DLD1 (cell line): ENCODE results near the gene KCNG2.

ENCODE experiments used
- in situ Hi-C: cut with HindIII; loops from 2 replicates; pipeline ENCODE4 v1.10.0; 2017; ENCODE audit warnings: low sequenced_read_pairs

The KCNG2 gene

GRCh38 chr18:79936641-79937040, 138.9 kb downstream of the KCNG2 start:
- in situ Hi-C loops = no loop called here

DNA sequence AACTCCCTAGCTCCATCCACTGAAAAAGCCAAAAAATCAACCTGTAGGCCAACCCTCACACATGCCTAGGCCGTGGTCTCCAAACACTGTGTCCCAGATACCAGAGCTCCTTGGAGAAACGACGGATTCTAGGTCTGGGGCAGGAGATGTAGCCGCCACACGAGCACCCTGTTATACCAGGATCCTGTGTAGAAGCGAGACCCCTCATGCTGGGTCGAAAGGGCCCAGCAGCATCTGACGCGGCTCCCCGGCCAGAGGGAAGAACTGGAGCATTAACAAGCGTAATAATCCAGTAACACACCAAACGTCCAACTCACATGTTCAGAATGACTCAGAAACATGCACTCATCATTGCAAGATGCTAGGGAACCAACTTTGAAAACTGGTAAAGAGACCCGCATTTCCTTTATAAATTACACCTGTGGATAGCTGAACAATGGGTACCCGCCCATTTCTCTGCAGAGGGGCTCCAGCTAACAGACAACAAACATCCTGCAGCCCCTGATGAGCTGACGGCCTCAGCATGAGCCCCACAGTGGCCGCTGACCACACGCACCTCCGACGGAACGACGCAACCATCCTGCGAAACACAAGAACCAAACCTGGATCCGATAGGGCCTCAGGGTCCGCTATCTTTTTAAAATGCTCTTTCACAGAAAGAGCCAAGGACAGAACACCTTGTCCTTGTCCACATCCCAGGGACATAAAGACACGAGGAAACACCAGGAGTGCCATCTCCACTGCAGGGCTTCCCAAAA, 139.5 kb downstream of the KCNG2 start:
- in situ Hi-C loops = no loop called here

DNA sequence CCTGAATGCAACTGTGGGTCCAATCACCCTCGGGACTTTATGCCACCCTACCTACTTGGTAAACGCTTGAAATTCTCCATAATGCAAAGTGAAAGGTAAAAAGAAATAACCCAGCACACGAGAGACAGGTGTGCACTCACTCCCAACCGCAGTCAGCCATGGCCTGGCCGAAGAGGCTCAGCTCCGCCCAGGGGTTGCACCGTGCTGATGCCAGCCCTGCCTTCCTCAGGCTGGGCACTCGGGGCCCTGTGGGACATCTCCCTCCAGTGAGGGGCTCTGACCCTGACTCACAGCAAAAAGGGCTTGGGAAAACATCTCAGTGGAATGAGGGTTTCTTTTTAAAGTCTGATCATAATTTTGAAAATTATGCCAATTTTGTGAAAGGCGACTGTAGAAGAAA, 140.5 kb downstream of the KCNG2 start:
- in situ Hi-C loops = no loop called here

GRCh38 chr18:79939096-79939495, 141.4 kb downstream of the KCNG2 start:
- in situ Hi-C loops = no loop called here

DNA sequence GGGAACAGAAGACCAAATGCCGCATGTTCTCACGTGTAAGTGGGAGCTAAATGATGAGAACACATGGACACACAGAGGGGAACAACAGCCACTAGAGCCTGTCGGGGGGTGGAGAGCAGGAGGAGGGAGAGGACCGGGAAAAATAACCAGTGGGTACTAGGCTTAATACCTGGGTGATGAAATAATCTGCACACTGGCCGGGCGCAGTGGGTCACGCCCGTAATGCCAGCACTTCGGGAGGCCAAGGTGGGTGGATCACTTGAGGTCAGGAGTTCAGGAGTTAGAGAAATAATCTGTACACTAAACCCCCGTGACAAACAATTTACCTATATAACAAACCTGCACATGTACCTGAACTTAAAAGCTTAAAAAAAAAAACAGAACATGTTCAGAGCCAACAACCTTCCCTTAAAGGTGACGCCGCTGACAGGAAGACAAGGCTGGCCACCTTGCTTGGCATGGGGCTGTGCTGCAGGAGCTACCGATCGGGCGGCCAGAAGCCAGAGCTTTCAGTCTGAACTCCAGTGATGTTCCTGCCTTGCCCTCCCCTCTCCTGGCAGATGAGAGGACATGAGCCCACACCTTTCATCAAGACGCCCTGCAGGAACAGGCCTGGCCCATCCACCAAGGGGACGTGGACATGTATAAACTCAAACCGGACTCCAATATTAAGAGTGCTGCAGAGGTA, 142.5 kb downstream of the KCNG2 start:
- in situ Hi-C loops = no loop called here

DNA sequence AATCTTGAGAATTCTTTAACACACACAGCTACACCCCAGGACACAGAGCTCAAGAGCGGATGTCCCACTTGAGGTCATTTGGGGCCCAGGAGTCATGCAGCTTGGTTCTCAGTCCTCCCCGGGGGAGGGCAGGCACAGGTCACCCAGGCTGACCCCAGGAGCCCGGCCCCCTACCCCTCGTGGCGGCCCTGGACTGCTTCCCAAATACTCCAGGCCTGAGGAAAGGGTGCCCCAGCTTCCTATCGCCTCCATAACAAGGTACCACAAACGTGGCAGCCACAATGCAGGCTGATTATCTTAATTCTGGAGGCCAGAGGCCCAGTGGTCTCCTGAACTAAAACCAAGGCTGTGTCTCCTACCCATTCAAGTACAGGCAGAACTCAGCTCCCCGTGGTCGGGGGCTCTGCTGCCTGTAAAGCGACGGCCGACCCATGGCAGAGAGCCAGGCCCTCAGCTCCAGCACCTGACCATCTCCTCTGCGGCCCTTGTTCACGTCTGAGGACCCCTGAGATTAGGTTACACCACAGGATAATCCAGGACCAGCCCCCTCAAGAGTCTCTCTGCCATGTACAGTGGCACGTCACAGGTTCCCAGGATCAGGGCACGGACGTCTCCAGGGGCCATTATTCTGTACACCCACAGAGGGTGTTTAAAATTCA, 143.2 kb downstream of the KCNG2 start:
- in situ Hi-C loops = no loop called here

- in situ Hi-C loops = no loop called here
Measured at GRCh38 chr18:79941473-79942119, 143.9 kb downstream of the KCNG2 start.

DNA sequence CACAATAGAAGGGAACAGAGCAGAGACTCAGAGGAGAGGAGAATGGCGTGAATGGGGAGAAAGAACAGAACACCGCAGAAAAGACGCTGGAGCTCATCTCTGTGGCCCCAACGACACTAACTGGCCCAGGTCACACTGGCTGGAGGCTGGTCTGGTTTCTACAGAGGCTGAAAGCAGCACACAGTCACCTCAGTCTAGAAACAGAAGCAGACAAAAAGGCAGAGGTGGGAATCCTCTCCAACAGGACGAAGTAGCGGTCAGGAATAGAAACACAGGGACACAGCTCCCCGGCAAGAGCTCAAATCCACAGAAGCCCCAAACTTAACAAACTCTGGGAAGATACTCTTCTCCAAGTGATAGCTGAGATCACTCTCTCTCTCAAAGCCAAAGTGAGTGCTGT, 144.5 kb downstream of the KCNG2 start:
- in situ Hi-C loops = no loop called here

DNA sequence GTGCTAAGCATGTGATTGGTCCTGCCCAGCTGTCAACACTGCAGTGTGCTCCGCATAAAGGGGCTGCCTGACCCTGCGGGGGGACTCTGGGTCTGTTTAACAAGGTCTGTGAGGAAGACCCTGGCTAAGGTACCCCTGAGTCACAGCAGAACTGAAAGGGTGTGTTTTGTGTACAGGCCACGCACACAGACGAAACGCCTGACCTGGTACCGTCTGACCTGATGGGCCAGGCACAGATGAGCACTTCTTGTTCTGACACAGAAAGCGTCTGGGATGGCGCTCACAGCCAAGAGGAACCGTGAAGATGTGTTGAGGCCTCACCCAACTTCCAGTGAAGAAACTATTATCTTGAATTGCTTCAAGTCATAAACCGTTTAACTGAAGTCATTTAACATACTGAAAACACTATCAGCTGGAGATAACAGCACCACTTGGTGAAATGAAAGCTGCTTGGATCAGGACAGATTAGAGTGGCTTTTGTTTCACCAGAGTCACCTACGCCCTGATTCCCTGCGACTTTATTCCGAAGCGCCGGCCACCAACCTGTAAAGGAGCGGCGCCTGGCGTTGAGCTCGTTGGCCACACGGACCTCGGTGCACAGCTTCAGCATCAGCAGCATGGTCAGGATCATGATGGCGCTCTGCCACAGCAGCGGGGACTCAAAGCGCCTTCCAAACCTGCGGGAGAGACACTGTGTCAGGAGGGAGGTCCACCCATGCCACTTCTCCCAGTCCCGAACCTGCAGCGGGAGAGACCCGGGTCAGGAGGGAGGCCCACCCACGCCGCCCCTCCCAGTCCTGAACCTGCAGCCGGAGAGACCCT, 145.3 kb downstream of the KCNG2 start:
- in situ Hi-C loops = no loop called here

- in situ Hi-C loops = no loop called here
Measured at GRCh38 chr18:79943608-79944125, 145.9 kb downstream of the KCNG2 start.

GRCh38 chr18:79944126-79944731, 146.5 kb downstream of the KCNG2 start:
- in situ Hi-C loops = no loop called here

DNA sequence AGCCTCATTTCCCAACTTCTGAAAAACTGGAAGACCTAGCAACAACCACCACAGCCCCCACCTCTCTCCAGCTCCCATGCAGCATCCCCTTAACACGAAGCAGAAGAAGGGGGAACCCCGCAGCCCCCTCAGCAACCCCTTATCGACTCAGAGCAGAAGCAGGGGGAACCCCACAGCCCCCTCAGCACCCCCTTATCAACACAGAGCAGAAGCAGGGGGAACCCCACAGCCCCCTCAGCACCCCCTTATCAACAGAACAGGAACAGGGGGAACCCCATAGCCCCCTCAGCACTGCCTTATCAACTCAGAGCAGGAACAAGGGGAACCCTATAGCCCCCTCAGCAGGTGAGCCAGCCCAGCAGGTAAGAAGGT, 147.0 kb downstream of the KCNG2 start:
- in situ Hi-C loops = no loop called here

DNA sequence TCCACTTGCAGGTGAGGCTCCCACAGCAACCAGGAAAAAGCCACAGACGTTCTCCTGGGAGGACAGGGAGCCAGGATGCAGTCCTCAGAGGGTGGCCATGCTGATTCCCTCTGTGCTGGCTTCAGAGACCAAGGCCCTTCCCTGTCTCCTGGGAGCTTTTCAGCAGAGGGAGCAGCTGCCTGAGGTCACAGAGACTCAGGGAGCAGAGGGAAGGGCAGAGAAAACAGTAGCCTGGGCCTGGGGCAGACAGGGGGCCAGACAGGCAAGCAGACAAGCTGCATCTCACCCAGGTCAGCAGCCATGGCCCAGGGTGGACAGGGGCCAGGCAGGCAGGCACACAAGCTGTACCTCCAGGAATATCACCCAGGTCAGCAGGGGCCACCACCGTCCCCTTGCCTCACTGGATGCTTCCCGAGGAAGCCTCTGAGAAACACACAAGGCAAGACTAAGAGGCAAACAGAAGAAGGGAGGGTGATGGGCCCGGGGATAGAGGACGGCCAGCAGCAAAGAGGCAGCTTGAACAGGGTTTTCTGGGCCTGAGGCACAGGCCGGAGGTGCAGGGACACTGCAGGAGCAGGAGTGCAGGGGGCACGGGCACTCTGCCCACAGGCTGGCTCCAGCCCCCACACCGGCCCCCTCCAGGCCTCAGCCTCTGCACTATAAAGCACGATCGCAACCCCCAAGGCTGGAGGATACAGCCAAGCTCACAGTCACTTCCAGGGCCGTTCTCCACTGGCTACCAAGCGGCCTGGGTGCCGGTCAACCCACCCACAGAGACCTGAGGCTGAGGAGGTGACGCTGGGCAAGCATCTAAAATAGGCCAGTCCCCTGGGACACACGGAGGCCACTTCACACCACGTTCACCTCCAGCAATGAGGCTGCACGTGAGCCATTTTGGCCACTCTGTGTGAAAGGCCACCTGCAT, 147.6 kb downstream of the KCNG2 start:
- in situ Hi-C loops = no loop called here

- in situ Hi-C loops = no loop called here
Measured at GRCh38 chr18:79947054-79947755, 149.5 kb downstream of the KCNG2 start.

- in situ Hi-C loops = no loop called here
Measured at GRCh38 chr18:79947881-79948610, 150.3 kb downstream of the KCNG2 start.

DNA sequence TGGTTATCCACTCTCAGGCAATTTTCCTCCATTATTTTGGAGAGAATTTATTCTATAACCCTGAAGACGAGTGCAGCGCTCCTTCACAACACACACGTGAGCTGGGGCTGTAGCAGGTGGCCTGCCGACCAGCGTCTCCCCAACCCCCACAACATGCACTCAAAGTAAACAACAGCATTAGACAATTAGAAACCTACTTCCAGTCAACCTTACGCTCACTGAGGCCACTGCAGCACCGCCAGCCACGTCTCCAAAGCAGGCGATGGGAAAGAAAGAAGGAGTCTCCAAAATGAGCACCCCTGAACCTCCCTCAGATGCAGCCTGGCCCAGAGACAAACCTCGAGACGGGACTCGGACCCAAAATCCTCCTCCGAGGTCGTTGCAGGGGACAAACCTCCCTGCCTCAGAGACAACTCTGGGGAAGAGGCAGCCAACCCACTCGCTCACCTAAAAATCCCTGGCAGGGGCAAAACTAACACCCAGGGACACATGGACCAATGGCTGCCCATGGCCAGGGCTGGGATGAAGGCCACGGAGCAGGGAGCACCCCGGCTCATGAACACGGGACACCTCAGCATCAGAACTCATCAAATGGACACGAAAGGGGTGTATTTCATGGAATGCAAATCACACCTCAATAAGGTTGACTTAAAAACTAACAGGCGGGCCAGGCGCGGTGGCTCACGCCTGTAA, 151.1 kb downstream of the KCNG2 start:
- in situ Hi-C loops = no loop called here
